ENCODE results near the gene STUM. TPM values are rescaled to one million over a fixed set of nuclear protein-coding genes. Genes with fewer than 3 reads are reported as not detected.

Gene STUM
- total RNA-seq, 1 donor from 2014 or later = 0.49 TPM

DNA sequence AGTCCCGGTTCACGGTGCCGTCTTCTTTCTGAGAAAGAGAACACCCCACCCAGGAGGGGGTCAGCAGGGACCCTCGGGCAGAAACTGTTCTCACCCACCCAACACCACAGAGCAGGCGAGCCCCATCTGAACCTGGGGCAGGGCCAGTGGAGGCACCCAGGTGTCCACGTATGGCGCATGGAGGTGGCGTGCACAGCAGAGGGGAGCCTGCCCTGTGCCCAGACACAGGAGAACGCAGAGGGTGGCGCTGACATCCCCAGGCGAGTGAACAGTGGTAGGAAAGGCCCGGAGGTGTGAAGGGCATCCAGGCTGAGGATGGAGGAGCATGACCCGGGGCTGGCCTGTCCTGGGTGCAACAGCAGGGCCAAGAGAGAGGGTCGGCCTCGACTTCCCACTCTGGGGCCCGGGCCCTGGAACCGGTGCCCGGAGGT, 91.1 kb downstream of the STUM start:
- H3K27me3 ChIP-seq = no peaks in the 10 kb centered on the region
- H3K9me3 ChIP-seq = no peaks in the 10 kb centered on the region
- DNase-seq = no peak
- TF ChIP-seq, protein P1, sequence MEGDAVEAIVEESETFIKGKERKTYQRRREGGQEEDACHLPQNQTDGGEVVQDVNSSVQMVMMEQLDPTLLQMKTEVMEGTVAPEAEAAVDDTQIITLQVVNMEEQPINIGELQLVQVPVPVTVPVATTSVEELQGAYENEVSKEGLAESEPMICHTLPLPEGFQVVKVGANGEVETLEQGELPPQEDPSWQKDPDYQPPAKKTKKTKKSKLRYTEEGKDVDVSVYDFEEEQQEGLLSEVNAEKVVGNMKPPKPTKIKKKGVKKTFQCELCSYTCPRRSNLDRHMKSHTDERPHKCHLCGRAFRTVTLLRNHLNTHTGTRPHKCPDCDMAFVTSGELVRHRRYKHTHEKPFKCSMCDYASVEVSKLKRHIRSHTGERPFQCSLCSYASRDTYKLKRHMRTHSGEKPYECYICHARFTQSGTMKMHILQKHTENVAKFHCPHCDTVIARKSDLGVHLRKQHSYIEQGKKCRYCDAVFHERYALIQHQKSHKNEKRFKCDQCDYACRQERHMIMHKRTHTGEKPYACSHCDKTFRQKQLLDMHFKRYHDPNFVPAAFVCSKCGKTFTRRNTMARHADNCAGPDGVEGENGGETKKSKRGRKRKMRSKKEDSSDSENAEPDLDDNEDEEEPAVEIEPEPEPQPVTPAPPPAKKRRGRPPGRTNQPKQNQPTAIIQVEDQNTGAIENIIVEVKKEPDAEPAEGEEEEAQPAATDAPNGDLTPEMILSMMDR (IDR thresholded peaks at IDR 0.05) = no peak
- intact Hi-C loops (cut with DNase I) = loop anchor here (5.0 to 10.0 kb wide), 2 partner anchors 95 to 188 kb away; partner anchors contain the start of gene ITPKB
- no peak for ATAC-seq
- peaks cover 68% of the 10 kb centered on the region for H3K36me3 ChIP-seq
- H3K4me3 ChIP-seq = no peak overlapping the region
- peaks cover 10% of the 10 kb centered on the region for H3K4me1 ChIP-seq
- H3K27ac ChIP-seq = no peak overlapping the region

DNA sequence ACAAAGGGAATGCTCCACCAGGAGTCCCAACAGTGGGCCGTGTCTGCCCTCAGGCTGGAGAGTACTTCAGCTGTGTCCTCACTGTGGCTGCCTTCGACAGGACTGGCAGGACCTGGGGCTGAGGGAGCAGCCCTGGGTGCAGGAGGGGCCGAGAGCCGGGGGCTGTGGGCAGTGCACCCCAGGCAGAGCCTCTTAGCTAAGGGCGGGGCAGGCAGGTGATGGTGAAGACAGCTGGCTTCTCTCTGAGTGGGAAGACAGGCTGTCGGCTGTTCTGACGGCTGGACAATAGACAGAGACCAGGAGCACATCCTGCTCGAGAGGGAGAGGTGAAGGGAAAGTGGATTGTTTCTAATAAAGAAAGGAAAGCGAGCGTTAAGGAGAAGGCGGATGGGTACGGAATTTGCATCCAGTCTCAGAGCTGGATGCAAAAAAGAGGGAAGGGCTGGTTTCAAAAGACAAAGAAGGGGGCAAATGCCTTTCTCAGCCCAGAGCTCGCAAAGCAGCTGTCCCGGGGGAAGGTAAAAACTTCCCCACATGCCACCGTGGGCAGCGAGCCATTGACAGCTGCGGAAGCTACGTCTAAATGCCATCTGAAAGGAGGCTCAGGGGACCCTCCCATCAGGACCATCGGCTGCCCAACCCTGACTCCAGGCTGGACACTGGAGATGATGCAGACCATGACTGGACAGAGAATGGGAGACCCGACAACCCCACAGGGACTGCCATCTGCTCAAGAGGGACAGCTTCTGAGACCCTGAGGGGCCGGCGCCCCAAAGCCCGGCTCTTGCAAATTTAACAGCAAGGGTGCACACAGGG, 92.0 kb downstream of the STUM start:
- Histone ChIP-seq H3K4me1 (peaks cover 10% of the 10 kb centered on the region), H3K27me3 (no peaks in the 10 kb centered on the region), H3K4me3 (no peak overlapping the region), H3K36me3 (peaks cover 71% of the 10 kb centered on the region), H3K27ac (no peak overlapping the region), H3K9me3 (no peaks in the 10 kb centered on the region)
- TF ChIP-seq, protein P1 (IDR thresholded peaks at IDR 0.05) = no peak
- intact Hi-C loops (cut with DNase I) = no loop called here
- DNase-seq = no peak
- ATAC-seq = no peak

DNA sequence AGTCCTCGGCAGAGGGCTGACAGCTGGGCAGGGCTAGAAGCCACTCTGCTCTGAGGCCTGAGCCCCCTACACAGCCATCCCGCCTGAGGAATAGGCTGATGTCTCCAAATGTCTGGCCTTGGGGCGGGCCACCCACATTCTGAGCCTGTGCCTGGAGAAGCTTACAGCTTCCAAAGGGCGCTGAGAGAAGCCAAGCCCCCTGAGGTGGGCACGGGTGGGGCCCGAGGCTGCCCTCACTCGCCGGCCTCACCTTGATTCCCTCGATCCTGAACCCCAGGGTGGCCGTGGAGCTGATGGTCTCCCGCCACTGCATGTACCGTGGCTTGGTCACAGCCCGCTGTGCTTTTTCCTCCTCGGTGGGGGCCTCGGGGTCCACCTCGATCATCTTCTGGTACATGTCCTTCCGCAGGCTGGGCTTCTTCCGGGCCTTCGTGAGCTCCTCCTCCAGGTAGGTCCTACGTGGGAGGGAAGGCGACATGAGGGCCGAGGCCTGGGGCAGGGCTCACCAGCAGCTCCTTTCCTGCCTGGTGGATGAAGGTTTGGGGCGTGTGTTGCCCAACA, 93.2 kb downstream of the STUM start:
- DNase-seq = no peak
- Histone ChIP-seq H3K27me3 (no peaks in the 10 kb centered on the region), H3K27ac (no peak overlapping the region), H3K9me3 (no peaks in the 10 kb centered on the region), H3K4me3 (no peak overlapping the region), H3K4me1 (peaks cover 10% of the 10 kb centered on the region), H3K36me3 (peaks cover 67% of the 10 kb centered on the region)
- TF ChIP-seq, protein P1 (IDR thresholded peaks at IDR 0.05) = no peak
- no peak for ATAC-seq
- intact Hi-C loops (cut with DNase I) = no loop called here

DNA sequence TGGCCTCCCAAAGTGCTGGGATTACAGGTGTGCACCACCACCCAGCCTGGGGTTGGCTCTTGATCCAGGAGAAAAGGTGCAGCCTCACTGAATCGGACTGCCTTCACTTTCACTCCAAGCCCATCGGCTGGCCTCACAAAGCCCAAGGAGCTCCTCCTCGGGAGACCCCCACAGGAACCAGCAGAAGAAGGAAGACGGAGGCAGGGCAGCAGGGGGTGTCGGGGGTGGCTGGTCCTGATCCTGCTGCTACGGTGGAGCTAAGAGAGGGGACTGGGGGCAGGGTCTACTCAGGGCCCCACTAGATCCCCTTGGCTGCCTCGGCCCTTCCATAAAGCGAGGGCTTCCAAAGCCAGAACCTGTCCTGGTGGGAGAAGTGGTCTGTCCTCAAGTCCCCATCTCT, 93.9 kb downstream of the STUM start:
- Histone ChIP-seq H3K9me3 (no peaks in the 10 kb centered on the region), H3K4me1 (peaks cover 10% of the 10 kb centered on the region), H3K4me3 (no peak overlapping the region), H3K27me3 (no peaks in the 10 kb centered on the region), H3K36me3 (peaks cover 67% of the 10 kb centered on the region), H3K27ac (no peak overlapping the region)
- TF ChIP-seq, protein P1 (IDR thresholded peaks at IDR 0.05) = no peak
- ATAC-seq (no peak), DNase-seq (no peak)
- intact Hi-C loops (cut with DNase I) = no loop called here

DNA sequence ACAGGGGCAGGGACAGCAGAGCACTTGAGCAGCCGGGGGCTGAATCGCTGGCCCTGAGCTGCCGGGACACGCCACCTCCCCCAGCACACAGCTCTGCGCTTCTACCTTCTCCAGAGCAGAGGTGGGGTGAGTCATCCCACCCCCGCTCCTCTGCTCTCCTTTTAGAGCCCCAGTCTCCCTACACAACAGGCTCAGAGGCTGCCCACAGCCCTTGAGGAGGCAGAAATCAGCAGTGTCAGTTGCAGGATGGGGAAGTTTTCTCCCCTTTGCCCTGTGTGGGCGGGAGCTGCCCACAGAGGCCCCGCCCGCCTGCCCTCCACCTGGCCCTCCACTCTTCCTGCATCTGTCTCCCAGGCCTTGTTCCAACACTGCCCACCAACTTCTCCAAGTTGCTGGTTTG, 94.6 kb downstream of the STUM start:
- H3K9me3 ChIP-seq = no peaks in the 10 kb centered on the region
- H3K27me3 ChIP-seq = no peaks in the 10 kb centered on the region
- intact Hi-C loops (cut with DNase I) = no loop called here
- H3K36me3 ChIP-seq = peaks cover 67% of the 10 kb centered on the region
- H3K27ac ChIP-seq = no peak overlapping the region
- H3K4me3 ChIP-seq = no peak overlapping the region
- ATAC-seq (peak; percentile 81), DNase-seq (peak; percentile 77)
- TF ChIP-seq, protein P1 (IDR thresholded peaks at IDR 0.05) = no peak
- H3K4me1 ChIP-seq = peaks cover 10% of the 10 kb centered on the region
